Pancreas (tissue), 10 donors: Measurements from ENCODE around the gene ABHD12B. TPM values are rescaled to one million over a fixed set of nuclear protein-coding genes. Genes with fewer than 3 reads are reported as not detected.

Source experiments
- ATAC-seq, 4 donors: fragments of 200-7000 bp; cut with Tn5 transposase; one replicate each; pipeline versions ENCODE4 v1.8.0 to v1.9.1; 2020; ENCODE audit warnings: mild to moderate bottlenecking in 4 of 4, moderate library complexity in 4 of 4
- DNase-seq, 6 donors: peaks; one replicate each; pipeline ENCODE4 v3.0.0-alpha.2; 2020
- FAIRE-seq: peaks from 2 replicates; lab custom pipeline; 2012; peaks lifted over from hg19 to GRCh38; lab: Jason Lieb, UNC
- H3K27ac ChIP-seq, 4 donors: fragments of 200-600 bp; sonication (generic); 1 replicate in 3 of 4; 2 replicates in 1 of 4; pipeline versions ENCODE4 v1.5.0 to v1.8.0; 2020
- H3K27me3 ChIP-seq, 4 donors: fragments of 200-600 bp; one replicate each; pipeline ENCODE4 v1.8.0; 2021
- H3K36me3 ChIP-seq, 3 donors: fragments of 200-600 bp; sonication (generic) in 1 of 3; one replicate each; pipeline versions ENCODE4 v1.5.0 to v1.8.0; 2020 to 2021
- H3K4me1 ChIP-seq, 3 donors: fragments of 200-600 bp; one replicate each; pipeline ENCODE4 v1.8.0; 2021
- H3K4me3 ChIP-seq, 4 donors: fragments of 200-600 bp; sonication (generic) in 2 of 4; one replicate each; pipeline versions ENCODE4 v1.5.0 to v1.8.0; 2020 to 2021
- H3K9me3 ChIP-seq, 4 donors: fragments of 200-600 bp; one replicate each; pipeline ENCODE4 v1.8.0; 2021
- WGBS, 2 donors: extraction: QIAGEN DNeasy Blood & Tissue Kit; methylation state at CpG; one replicate each; pipeline ENCODE4 v1.1.7; 2013; 5-methylcytosine and 5-hydroxymethylcytosine counted together
- intact Hi-C, 3 donors: fragments of 100-400 bp; cut with DNase I; formaldehyde crosslinking; loops; one replicate each; pipeline versions ENCODE4 v1.11.1 to v1.14.2; 2022
- polyA plus RNA-seq, 2 donors: library from polyadenylated mRNA; stranded (reverse); fragments of 200-250 nt; gene quantifications; one replicate each; pipeline ENCODE4 v1.2.3, GENCODE V29; 2013
- total RNA-seq, 6 donors: library from RNA; stranded (reverse); fragmentation: NEBNext Ultra II Directional in 4 of 6; extraction: Animal tissue kit (Norgen Biotek cat#: 25700) in 4 of 6; gene quantifications; one replicate each; pipeline versions ENCODE4 v1.2.1 to v1.2.4, GENCODE V29; 2021 to 2023
- TF ChIP-seq, protein P1 (sequence below), 4 donors: fragments of 200-600 bp; sonication (generic) in 3 of 4; IDR thresholded peaks; one replicate each; pipeline versions ENCODE4 v1.5.0 to v1.8.0; 2021; ENCODE audit warnings: antibody characterized with exemption in 4 of 4
- donor health status: healthy with polysubstance abuse.
- donor health status: DM: no; HTN: no; CAD: no; lungs with moderate emphysema.
- donor health status: DM: no; HTN: no; CAD: no.
- donor health status: control.
- donor health status: control.
- donor health status: Bipolar disorder and iron deficiency.
- donor health status: DM: yes; HTN: yes; CAD: no.
- donor health status: DM: no; HTN: no; CAD: no.
- donor health status: DM: no; HTN: no; CAD: no.
- donor health status: DM: yes; HTN: yes; CAD: no.

The ABHD12B gene
- total and polyA plus RNA-seq, 8 donors: 0.16 TPM; not detected in 7

GRCh38 chr14:50871228-50871627 is 625 bp upstream of the ABHD12B start:
- ATAC-seq (no peak), DNase-seq (no peak), FAIRE-seq (no peak)
- Histone ChIP-seq H3K27ac (no peak overlapping the region), H3K27me3 (peaks cover 0 to 18% (median 0%) of the 10 kb centered on the region in 4 donors), H3K4me1 (no peaks in the 10 kb centered on the region), H3K4me3 (no peak overlapping the region), H3K36me3 (no peaks in the 10 kb centered on the region), H3K9me3 (no peaks in the 10 kb centered on the region)
- TF ChIP-seq, protein P1, sequence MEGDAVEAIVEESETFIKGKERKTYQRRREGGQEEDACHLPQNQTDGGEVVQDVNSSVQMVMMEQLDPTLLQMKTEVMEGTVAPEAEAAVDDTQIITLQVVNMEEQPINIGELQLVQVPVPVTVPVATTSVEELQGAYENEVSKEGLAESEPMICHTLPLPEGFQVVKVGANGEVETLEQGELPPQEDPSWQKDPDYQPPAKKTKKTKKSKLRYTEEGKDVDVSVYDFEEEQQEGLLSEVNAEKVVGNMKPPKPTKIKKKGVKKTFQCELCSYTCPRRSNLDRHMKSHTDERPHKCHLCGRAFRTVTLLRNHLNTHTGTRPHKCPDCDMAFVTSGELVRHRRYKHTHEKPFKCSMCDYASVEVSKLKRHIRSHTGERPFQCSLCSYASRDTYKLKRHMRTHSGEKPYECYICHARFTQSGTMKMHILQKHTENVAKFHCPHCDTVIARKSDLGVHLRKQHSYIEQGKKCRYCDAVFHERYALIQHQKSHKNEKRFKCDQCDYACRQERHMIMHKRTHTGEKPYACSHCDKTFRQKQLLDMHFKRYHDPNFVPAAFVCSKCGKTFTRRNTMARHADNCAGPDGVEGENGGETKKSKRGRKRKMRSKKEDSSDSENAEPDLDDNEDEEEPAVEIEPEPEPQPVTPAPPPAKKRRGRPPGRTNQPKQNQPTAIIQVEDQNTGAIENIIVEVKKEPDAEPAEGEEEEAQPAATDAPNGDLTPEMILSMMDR (IDR thresholded peaks at IDR 0.05): no peak
- intact Hi-C loops: no loop called here
- WGBS, 2 donors: 92 to 93% methylated on average over 5 of the region's 5 CpGs

DNA sequence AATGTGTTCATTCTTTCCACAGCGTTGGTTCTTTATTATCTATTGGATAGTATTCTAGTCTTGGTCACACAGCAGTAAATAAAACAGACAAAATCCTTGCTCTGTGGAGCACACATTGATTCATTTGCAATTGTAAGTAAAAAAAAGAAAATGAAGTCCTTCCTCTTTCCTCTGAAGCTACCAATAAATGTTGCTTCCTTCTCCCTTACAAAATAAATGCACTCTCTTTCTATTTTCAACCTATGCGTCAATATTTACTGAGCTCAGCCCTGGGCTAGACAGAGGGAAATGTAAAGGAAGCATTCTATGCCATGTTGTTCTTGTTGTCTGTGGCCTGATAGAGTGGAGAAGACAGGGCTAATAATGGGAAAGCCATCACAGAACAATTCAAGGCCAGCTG is 2.9 kb downstream of the ABHD12B start:
- H3K4me3 ChIP-seq: no peak overlapping the region
- no peaks in the 10 kb centered on the region for H3K4me1 ChIP-seq
- DNase-seq (no peak), ATAC-seq (no peak), FAIRE-seq (no peak)
- intact Hi-C loops: no loop called here
- WGBS, 2 donors: 59 to 60% methylated on average over 2 of the region's 2 CpGs
- peaks cover 0 to 18% (median 0%) of the 10 kb centered on the region in 4 donors for H3K27me3 ChIP-seq
- TF ChIP-seq, protein P1 (IDR thresholded peaks at IDR 0.05): no peak
- H3K36me3 ChIP-seq: no peaks in the 10 kb centered on the region
- H3K9me3 ChIP-seq: no peaks in the 10 kb centered on the region
- no peak overlapping the region for H3K27ac ChIP-seq

DNA sequence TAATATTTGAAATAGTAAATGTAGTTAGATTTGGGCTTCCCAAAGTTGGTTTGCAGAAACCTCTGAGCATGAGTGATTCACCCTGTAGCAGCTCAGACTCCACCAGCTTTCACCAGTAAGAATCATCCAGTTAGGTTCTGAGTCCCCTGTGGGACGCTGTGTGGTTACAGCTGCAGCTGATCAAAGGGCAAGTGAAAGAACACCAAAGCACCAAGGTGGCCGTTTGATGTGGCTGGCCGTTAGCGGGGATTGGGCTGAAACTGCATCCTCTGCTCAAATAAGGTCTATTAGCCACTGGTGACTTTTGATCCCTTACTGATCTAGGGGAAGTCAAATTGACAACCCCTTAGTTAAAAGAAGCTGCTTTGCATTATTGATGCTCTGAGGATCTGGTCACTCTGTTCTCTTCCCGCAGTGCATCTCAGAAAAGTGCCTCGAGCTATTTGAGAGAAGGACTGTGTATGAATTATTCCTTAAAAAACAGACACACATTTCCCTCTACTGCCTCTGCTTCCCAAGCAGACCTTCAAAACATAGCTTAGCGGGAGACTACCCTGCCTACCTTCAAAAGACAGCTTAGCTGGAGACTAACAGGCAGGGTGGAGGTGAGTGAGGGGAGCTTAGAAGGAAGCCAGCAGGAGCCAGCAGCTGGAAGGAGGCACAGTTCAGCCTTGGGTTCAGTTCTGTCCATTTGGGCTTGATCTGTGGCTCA is 3.7 kb downstream of the ABHD12B start:
- H3K27ac ChIP-seq: no peak overlapping the region
- DNase-seq (no peak), FAIRE-seq (no peak), ATAC-seq (no peak)
- peaks cover 0 to 18% (median 0%) of the 10 kb centered on the region in 4 donors for H3K27me3 ChIP-seq
- H3K4me1 ChIP-seq: peaks cover 0 to 3% (median 2%) of the 10 kb centered on the region in 3 donors
- intact Hi-C loops: no loop called here
- H3K4me3 ChIP-seq: no peak overlapping the region
- 59 to 64% methylated on average over 7 of the region's 7 CpGs for WGBS, 2 donors
- no peaks in the 10 kb centered on the region for H3K9me3 ChIP-seq
- TF ChIP-seq, protein P1 (IDR thresholded peaks at IDR 0.05): no peak
- H3K36me3 ChIP-seq: no peaks in the 10 kb centered on the region

DNA sequence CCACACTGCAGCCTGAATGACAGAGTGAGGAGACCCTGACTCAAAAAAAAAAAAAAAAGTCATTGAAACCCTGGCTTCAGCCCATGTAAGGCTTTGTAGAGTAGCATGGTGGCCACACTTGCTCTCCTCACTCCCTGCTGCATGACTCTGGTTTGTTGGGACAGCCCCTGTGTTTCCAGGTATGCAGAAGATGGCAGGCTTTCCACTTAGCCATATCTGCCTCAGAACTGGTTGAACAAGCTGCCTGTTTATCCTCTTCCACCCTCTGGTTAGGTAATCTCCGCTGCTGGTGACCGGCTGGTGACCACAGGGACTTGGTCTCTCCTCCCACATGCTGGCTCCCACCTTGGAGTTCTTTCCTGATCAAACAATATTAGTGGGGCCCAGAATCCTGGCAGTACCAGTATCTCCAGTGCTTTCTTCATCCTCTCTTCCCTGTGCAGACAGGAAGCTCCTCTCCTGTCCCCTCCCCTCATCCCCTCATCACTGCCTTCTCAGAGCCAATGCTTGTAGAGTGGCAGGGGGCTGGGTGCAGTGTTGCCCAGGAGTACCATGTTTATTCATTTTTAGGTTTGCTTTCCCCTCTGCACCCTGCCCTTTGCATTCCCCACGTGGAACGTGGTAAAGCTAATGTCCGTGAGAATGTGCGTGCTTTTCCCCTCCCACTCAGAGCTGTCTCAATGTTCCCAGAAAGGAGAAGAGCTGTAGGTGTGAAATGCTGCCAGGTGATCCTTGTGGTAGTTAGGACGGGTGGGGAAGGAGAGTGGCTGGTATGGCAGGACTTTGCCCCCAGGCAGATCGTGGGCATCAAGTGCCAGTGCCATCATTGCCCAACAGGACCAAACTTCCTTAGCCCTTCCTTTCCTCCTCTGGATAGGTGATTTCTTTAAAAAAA is 11.3 kb downstream of the ABHD12B start:
- intact Hi-C loops: no loop called here
- no peak for DNase-seq
- WGBS, 2 donors: 39 to 56% methylated on average over 8 of the region's 8 CpGs
- FAIRE-seq: no peak
- TF ChIP-seq, protein P1 (IDR thresholded peaks at IDR 0.05): no peak
- H3K27ac ChIP-seq: no peak overlapping the region
- no peak overlapping the region for H3K4me3 ChIP-seq
- H3K4me1 ChIP-seq: peaks cover 0 to 4% (median 3%) of the 10 kb centered on the region in 3 donors
- H3K27me3 ChIP-seq: no peaks in the 10 kb centered on the region
- H3K36me3 ChIP-seq: no peaks in the 10 kb centered on the region
- no peaks in the 10 kb centered on the region for H3K9me3 ChIP-seq
- ATAC-seq: peak in 3 of 4 donors; percentile 46 to 79 (median 50)
